ENCODE data around the gene CCDC177.

DNA sequence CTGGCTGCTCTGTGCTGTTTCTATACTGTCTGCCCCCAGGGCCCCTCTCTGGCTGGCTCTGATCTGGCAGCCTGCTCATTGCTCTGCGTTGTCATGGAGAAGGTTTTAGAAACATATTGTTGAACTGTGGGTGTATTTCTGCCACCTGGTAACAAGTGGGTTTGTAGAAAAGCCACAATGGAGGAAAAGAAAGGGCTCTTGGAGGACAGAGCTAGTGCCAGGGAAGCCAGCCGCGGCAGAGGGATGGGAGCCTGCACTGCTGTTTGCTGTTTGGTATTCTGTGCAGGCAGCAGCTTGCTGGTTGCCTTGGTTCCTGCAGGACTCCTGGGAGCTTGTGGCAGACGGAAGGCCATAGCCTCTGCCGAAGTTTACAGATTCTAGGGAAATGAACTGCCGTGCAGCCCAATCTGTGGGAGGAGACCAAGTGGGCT lies 15.1 kb downstream of the CCDC177 start:
- TF ChIP-seq EZH2phosphoT487 (conservative IDR thresholded peaks at IDR 0.05; ENCODE audit: low read length) = no peak
- no peak for TF ChIP-seq CTCF (IDR thresholded peaks at IDR 0.05; ENCODE audit: insufficient read depth, low read length, poor library complexity, severe bottlenecking)

All from SU-DHL-6 (cell line).